Measurements from ENCODE around the gene TRPC4AP.
"Not testable (repeated sequence)": the region's sequence is repeated elsewhere in the genome, so short reads cannot be mapped to it uniquely, and the experiment has no call there.

Gene TRPC4AP

DNA sequence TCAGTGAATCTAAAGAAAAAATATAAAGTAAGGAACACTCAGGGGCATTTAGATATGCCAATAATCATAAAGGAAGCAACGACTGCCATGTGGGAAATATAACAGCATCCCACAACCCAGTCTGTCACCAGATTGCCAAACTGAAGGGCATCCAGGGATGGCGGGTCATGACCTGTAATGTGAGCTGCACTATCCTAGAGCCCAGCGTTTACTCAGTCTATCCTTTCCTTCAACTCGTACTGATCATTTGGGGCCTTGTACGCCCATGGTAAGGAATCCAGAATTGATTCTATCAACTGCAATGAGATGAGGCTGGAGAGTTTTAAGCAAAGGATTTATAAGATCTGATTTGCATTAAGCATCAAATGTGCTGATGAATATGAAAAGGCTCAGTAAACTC is 5.3 kb downstream of the TRPC4AP start:
- TF ChIP-seq, protein P1, sequence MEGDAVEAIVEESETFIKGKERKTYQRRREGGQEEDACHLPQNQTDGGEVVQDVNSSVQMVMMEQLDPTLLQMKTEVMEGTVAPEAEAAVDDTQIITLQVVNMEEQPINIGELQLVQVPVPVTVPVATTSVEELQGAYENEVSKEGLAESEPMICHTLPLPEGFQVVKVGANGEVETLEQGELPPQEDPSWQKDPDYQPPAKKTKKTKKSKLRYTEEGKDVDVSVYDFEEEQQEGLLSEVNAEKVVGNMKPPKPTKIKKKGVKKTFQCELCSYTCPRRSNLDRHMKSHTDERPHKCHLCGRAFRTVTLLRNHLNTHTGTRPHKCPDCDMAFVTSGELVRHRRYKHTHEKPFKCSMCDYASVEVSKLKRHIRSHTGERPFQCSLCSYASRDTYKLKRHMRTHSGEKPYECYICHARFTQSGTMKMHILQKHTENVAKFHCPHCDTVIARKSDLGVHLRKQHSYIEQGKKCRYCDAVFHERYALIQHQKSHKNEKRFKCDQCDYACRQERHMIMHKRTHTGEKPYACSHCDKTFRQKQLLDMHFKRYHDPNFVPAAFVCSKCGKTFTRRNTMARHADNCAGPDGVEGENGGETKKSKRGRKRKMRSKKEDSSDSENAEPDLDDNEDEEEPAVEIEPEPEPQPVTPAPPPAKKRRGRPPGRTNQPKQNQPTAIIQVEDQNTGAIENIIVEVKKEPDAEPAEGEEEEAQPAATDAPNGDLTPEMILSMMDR (IDR thresholded peaks at IDR 0.05; ENCODE audit: low read depth, low read length): no peak

DNA sequence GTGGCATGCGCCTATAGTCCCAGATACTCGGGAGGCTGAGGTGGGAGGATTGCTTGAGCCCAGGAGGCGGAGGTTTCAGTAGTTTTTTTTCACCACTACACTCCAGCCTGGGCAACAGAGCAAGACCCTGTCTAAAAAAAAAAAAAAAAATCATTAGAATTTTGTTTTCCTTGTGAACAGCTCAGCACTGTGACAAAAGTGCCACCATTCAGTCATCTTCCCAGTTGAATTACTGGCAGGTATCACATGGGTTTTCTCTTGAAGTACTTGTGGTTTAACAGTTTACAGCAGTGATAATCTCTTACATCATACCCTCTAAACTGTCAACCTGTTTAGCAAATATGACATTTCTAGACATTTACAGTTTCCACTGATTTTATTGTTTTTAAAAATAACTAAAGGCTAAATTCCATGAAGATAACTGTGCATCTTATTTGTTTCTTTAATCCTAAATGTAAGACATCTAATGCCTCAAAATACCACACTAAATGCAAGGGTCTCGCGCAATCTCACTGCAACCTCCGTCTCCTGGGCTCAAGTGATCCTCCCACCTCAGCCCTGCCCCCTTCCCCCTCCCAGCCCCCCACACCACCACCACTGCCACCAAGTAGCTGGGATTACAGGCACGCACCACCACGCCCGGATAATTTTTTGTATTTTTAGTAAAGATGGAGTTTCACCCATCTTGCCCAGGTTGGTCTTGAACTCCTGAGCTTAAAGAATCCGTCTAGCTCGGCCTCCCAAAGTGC is 7.0 kb downstream of the TRPC4AP start:
- TF ChIP-seq, protein P1 (IDR thresholded peaks at IDR 0.05; ENCODE audit: low read depth, low read length): no peak
- H3K4me3 ChIP-seq (ENCODE audit: low read depth, low read length): no peak overlapping the region

More for the DNA sequence above, 5.3 kb downstream of the TRPC4AP start:
- no peak overlapping the region for H3K4me3 ChIP-seq (ENCODE audit: low read depth, low read length)

DNA sequence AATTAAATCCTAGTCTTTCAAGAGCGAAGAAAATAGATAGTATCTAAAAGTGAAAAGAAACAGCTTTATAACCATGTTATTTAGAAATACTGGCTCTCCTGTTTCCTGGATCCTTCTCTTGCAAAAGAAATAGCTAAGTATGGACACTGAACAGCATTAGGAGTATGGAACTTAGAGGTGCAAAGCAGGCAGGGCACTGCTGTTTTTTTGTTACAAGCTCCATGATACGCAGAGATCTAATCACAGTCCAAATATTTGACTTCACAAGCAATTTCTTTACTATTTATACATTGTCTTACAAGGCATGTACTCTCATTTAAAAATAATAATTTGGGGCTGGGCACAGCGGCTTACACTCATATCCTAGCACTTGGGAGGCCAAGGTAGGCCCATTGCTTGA is 7.6 kb downstream of the TRPC4AP start:
- no peak overlapping the region for H3K4me3 ChIP-seq (ENCODE audit: low read depth, low read length)

DNA sequence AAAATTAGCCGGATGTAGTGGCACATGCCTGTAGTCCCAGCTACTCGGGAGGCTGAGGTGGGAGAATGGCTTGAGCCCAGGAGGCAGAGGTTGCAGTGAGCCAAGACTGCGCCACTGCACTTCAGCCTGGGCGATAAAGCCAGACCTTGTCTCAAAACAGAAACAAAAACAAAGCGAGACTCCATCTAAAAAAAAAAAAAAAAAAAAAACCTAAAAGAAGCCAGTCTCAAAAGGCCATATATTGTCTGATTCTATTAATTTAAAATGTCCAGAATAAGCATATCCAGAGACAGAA is 12.3 kb downstream of the TRPC4AP start:
- not testable (repeated sequence) for H3K4me3 ChIP-seq (ENCODE audit: low read depth, low read length)

More for the DNA sequence above, 7.6 kb downstream of the TRPC4AP start:
- TF ChIP-seq, protein P1 (IDR thresholded peaks at IDR 0.05; ENCODE audit: low read depth, low read length): no peak

DNA sequence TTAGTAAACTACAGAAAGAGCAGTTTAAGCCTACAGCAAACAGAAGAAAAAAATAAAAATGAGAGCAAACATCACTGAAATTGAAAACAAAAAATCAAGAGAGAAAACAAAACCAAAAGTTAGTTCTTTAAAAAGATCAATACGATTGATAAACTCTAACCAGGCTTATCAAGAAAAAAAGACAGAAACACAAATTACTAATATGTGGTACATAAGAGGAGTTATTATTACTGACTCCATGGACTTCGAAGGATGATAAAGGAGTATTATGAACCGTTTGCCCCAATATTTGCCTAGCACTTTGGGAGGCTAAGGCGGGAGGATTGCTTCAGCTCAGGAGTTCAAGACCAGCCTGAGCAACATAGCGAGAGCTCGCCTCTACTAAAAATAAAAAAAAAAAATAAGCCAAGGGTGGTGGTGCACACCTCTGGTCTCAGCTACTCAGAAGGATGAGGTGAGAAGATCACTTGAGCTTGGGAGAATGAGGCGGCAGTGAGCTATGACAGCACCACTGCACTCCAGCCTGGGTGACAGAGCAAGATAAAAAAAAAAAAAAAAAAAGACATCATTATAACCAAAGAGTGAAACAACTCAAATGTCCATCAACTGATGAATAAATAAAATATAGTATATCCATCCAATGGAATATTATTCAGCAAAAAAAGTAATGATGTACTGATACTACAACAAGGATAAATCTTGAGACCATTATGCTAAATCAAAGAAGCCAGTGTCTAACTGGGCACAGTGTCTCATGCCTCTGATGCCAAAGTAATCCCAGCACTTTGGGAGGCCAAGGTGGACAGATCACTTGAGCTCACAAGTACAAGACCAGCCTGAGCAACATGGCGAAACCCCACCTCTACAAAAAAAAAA is 12.9 kb downstream of the TRPC4AP start:
- TF ChIP-seq, protein P1 (IDR thresholded peaks at IDR 0.05; ENCODE audit: low read depth, low read length): no peak
- no peak overlapping the region for H3K4me3 ChIP-seq (ENCODE audit: low read depth, low read length)

DNA sequence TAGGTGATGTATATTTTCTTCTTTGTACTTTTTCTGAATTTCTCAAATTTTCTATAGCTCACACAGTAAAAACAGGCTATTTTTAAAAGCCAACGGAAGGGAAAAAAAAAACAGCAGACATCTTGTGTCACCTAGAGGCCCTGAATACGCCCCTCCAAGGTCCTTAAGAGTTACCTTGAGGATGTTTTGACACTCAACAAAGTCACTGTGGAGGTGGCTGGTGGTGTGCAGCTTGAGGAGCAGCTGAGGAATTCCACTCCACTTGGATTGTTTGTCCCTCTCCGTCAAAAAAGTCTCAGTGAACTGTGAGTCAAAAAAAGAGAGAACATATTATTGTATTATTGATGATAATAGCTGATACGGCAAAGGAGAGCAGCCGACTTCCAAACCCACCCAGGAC is 14.7 kb downstream of the TRPC4AP start:
- TF ChIP-seq, protein P1 (IDR thresholded peaks at IDR 0.05; ENCODE audit: low read depth, low read length): no peak
- H3K4me3 ChIP-seq (ENCODE audit: low read depth, low read length): no peak overlapping the region

DNA sequence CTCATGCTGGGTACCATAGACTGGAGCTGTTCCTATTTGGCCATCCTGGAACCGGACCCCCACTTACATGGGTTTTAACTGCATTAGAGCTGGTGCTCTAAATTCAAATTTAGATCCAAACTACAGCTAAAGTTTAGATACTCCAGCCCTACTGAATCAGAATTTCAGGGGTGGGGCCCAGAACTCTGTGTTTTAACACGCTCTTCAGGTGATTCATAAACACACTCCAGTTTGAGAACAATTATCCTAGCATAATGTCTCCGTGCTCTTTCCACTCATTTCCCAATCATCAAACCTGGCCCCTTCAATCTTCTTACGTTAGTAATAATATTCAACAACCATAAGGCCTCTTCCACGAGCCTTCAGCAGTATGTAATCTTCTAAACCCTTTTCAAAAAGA is 15.3 kb downstream of the TRPC4AP start:
- TF ChIP-seq, protein P1 (IDR thresholded peaks at IDR 0.05; ENCODE audit: low read depth, low read length): no peak
- no peak overlapping the region for H3K4me3 ChIP-seq (ENCODE audit: low read depth, low read length)

DNA sequence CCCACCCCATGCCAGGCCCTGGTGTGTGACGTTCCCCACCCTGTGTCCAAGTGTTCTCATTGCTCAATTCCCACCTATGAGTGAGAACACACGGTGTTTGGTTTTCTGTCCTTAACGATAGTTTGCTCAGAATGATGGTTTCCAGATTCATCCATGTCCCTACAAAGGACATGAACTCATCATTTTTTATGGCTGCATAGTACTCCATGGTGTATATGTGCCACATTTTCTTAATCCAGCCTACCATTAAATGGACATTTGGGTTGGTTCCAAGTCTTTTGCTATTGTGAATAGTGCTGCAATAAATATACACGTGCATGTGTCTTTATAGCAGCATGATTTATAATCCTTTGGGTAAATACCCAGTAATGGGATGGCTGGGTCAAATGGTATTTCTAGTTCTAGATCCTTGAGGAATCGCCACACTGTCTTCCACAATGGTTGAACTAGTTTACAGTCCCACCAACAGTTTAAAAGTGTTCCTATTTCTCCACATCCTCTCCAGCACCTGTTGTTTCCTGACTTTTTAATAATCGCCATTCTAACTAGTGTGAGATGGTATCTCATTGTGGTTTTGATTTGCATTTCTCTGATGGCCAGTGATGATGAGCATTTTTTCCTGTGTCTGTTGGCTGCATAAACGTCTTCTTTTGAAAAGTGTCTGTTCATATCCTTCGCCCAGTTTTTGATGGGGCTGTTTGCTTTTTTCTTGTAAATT is 21.0 kb downstream of the TRPC4AP start:
- H3K4me3 ChIP-seq (ENCODE audit: low read depth, low read length): not testable (repeated sequence)
